Measurements from ENCODE around the gene SNAPIN.

GRCh38 chr1:153631047-153632022 lies 27.2 kb upstream of the SNAPIN start:
- TF ChIP-seq CTCF (optimal IDR thresholded peaks at IDR 0.05 in 1 of 3, IDR thresholded peaks at IDR 0.05 in 1 of 3, conservative IDR thresholded peaks at IDR 0.05 in 1 of 3; ENCODE audit: extremely low read depth in 1 of 3, insufficient read depth in 2 of 3, low read length in 3 of 3) = no peak
- no peak for TF ChIP-seq EZH2 (IDR thresholded peaks at IDR 0.05; ENCODE audit: low read length)

Measured in keratinocyte (primary cell).